HG03432 (cell line): ENCODE data around the gene BMPR1A.
"Not testable (repeated sequence)": the region's sequence is repeated elsewhere in the genome, so short reads cannot be mapped to it uniquely, and the experiment has no call there.

Experiments
- ATAC-seq: cut with Tn5 transposase; IDR thresholded peaks from one replicate; pipeline ENCODE4 v1.9.1; 2021; ENCODE audit warnings: mild to moderate bottlenecking, moderate library complexity; ENCODE audit not compliant: unreplicated experiment

BMPR1A gene

GRCh38 chr10:86932674-86933073, 176.3 kb downstream of the BMPR1A start:
- ATAC-seq, result no peak

- ATAC-seq, result not testable (repeated sequence)
These were observed 177.8 kb downstream of the BMPR1A start for GRCh38 chr10:86934162-86934711.

- ATAC-seq, result no peak
These were observed 180.5 kb downstream of the BMPR1A start for GRCh38 chr10:86936661-86937501.

GRCh38 chr10:86937502-86938154, 181.2 kb downstream of the BMPR1A start:
- ATAC-seq, result no peak

GRCh38 chr10:86938260-86938659, 181.8 kb downstream of the BMPR1A start:
- ATAC-seq, result no peak

- ATAC-seq, result not testable (repeated sequence)
These were observed 183.7 kb downstream of the BMPR1A start for GRCh38 chr10:86940076-86940475.

- ATAC-seq, result no peak
These were observed 184.3 kb downstream of the BMPR1A start for GRCh38 chr10:86940677-86941076.

GRCh38 chr10:86941426-86941825, 185.0 kb downstream of the BMPR1A start:
- no peak for ATAC-seq

GRCh38 chr10:86941991-86942421, 185.6 kb downstream of the BMPR1A start:
- no peak for ATAC-seq

GRCh38 chr10:86942441-86943315, 186.3 kb downstream of the BMPR1A start:
- no peak for ATAC-seq

GRCh38 chr10:86943316-86944030, 187.1 kb downstream of the BMPR1A start:
- no peak for ATAC-seq

GRCh38 chr10:86944031-86944419, 187.6 kb downstream of the BMPR1A start:
- ATAC-seq, result no peak

- ATAC-seq, result no peak
These were observed 188.1 kb downstream of the BMPR1A start for GRCh38 chr10:86944471-86944870.

GRCh38 chr10:86944907-86945306, 188.5 kb downstream of the BMPR1A start:
- no peak for ATAC-seq

- no peak for ATAC-seq
These were observed 189.2 kb downstream of the BMPR1A start for GRCh38 chr10:86945361-86946212.

GRCh38 chr10:86946213-86947155, 190.1 kb downstream of the BMPR1A start:
- no peak for ATAC-seq

- not testable (repeated sequence) for ATAC-seq
These were observed 191.4 kb downstream of the BMPR1A start for GRCh38 chr10:86947806-86948205.

GRCh38 chr10:86950349-86950748, 193.9 kb downstream of the BMPR1A start:
- ATAC-seq, result no peak
